ENCODE data around the gene RBM17. TPM values are rescaled to one million over a fixed set of nuclear protein-coding genes. Genes with fewer than 3 reads are reported as not detected.
"Not testable (repeated sequence)": the region's sequence is repeated elsewhere in the genome, so short reads cannot be mapped to it uniquely, and the experiment has no call there.

RBM17 gene
- total RNA-seq, 1 experiment from 2014 or later: 129 TPM

DNA sequence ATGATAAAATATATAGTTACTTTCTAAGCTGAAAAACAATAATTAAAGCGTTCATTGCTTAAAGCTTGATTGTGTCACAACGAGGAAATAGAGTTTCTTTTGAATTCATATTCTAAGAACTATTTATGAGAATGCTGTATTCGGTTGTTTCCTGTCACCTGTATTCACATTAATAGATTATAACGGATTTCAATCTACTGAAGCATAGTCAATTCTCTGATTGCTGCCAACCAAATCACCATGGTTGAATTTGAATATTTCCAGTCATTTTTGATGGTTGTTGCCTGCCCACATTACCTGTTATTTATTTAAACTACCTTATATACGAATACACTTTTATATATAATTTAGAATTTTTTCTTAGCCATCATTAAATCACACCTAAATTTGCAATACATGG, 48.6 kb upstream of the RBM17 start:
- ChIA-PET CTCF (no interaction called here), RAD21 (ENCODE audit: low non-redundant PET in 1 of 2, low total read pairs in 2 of 2, uncharacterized antibody in 2 of 2, unreplicated experiment in 2 of 2) (no interaction called here), POLR2A (no interaction called here)
- DNase-seq (ENCODE audit: low read depth, low spot score) (no peak), ATAC-seq (no peak)
- TF ChIP-seq CBX3 (IDR thresholded peaks at IDR 0.05; ENCODE audit: low read depth) (no peak), POLR2AphosphoS5 (IDR thresholded peaks at IDR 0.05; ENCODE audit: low read depth, low read length) (no peak)
- Histone ChIP-seq H3K36me3 (ENCODE audit: control insufficient read depth in 1 of 2, insufficient read depth in 2 of 2, low read length in 2 of 2) (no peaks in the 10 kb centered on the region), H3K9me2 (ENCODE audit: insufficient read depth) (no peaks in the 10 kb centered on the region), H3K27ac (ENCODE audit: low read depth, low read length) (no peak overlapping the region), H3K4me1 (ENCODE audit: control insufficient read depth in 1 of 2, insufficient read depth in 2 of 2, low read length in 2 of 2) (no peaks in the 10 kb centered on the region), H3K9ac (ENCODE audit: low read length) (no peak overlapping the region), H3K4me3 (replicated peaks in 1 of 2; ENCODE audit: low read depth in 1 of 2, low read length in 2 of 2) (no peak overlapping the region), H3K9me3 (ENCODE audit: control insufficient read depth in 1 of 2, insufficient read depth in 1 of 2, low read depth in 1 of 2, low read length in 2 of 2) (no peaks in the 10 kb centered on the region), H2AFZ (ENCODE audit: low read depth, low read length, poor library complexity, severe bottlenecking) (no peak overlapping the region), H4K20me1 (ENCODE audit: insufficient read depth) (no peaks in the 10 kb centered on the region), H3K4me2 (ENCODE audit: low read length) (no peak overlapping the region), H3K27me3 (ENCODE audit: insufficient read depth, low read length) (peaks cover 17% of the 10 kb centered on the region), H3K79me2 (ENCODE audit: insufficient read depth, low read length) (no peaks in the 10 kb centered on the region)
- no TSS peak for BruUV-seq (replicated peaks)
- intact Hi-C loops (cut with micrococcal nuclease): no loop called here

DNA sequence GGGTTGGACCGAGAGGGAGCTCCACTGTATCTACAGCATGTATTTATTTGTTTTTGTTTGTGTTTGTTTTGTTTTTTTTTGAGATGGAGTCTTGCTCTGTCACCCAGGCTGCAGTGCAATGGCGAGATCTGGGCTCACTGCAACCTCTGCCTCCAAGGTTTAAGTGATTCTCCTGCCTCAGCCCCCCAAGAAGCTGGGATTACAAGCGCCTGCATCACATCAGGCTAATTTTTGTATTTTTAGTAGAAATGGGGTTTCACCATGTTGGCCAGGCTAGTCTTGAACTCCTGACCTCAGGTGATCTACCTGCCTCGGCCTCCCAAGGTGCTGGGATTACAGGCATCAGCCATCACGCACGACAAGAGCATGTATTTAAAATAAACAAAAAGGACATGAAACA, 45.5 kb upstream of the RBM17 start:
- intact Hi-C loops (cut with micrococcal nuclease); H3K4me2 ChIP-seq (ENCODE audit: low read length); H3K9me3 ChIP-seq (ENCODE audit: control insufficient read depth in 1 of 2, insufficient read depth in 1 of 2, low read depth in 1 of 2, low read length in 2 of 2); H3K79me2 ChIP-seq (ENCODE audit: insufficient read depth, low read length); H3K27ac ChIP-seq (ENCODE audit: low read depth, low read length); H4K20me1 ChIP-seq (ENCODE audit: insufficient read depth); H3K36me3 ChIP-seq (ENCODE audit: control insufficient read depth in 1 of 2, insufficient read depth in 2 of 2, low read length in 2 of 2); H3K4me1 ChIP-seq (ENCODE audit: control insufficient read depth in 1 of 2, insufficient read depth in 2 of 2, low read length in 2 of 2); ATAC-seq; RAD21 ChIA-PET (ENCODE audit: low non-redundant PET in 1 of 2, low total read pairs in 2 of 2, uncharacterized antibody in 2 of 2, unreplicated experiment in 2 of 2); BruUV-seq (replicated peaks); POLR2A ChIA-PET; CTCF ChIA-PET; DNase-seq (ENCODE audit: low read depth, low spot score); H3K4me3 ChIP-seq (replicated peaks in 1 of 2; ENCODE audit: low read depth in 1 of 2, low read length in 2 of 2); H3K9me2 ChIP-seq (ENCODE audit: insufficient read depth); H2AFZ ChIP-seq (ENCODE audit: low read depth, low read length, poor library complexity, severe bottlenecking); H3K9ac ChIP-seq (ENCODE audit: low read length): not testable (repeated sequence)
- H3K27me3 ChIP-seq (ENCODE audit: insufficient read depth, low read length): peaks cover 36% of the 10 kb centered on the region

DNA sequence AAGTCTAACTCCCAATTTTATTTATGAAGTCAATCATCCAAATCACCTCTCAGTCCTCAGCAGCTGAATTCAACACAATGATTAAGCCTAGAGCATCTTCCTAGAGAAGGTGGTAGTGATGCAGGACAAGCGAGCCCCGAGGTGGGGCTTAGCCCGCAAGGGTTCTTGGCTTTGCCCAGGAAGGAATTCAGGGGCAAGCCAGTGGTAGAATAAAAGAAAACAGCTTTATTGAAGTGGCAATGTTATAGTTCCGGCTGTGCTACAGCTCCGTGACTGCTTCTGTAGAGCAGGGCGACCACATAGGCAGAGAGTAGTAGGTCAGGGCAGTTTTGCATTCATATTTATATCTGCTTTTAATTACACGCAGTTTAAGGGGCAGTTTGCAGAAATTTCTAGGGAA, 44.8 kb upstream of the RBM17 start:
- no peak overlapping the region for H3K4me3 ChIP-seq (replicated peaks in 1 of 2; ENCODE audit: low read depth in 1 of 2, low read length in 2 of 2)
- H3K27me3 ChIP-seq (ENCODE audit: insufficient read depth, low read length): peaks cover 36% of the 10 kb centered on the region
- ChIA-PET CTCF (no interaction called here), POLR2A (no interaction called here), RAD21 (ENCODE audit: low non-redundant PET in 1 of 2, low total read pairs in 2 of 2, uncharacterized antibody in 2 of 2, unreplicated experiment in 2 of 2) (no interaction called here)
- no peaks in the 10 kb centered on the region for H3K4me1 ChIP-seq (ENCODE audit: control insufficient read depth in 1 of 2, insufficient read depth in 2 of 2, low read length in 2 of 2)
- H3K4me2 ChIP-seq (ENCODE audit: low read length): no peak overlapping the region
- no TSS peak for BruUV-seq (replicated peaks)
- H3K36me3 ChIP-seq (ENCODE audit: control insufficient read depth in 1 of 2, insufficient read depth in 2 of 2, low read length in 2 of 2): no peaks in the 10 kb centered on the region
- H3K9ac ChIP-seq (ENCODE audit: low read length): no peak overlapping the region
- H2AFZ ChIP-seq (ENCODE audit: low read depth, low read length, poor library complexity, severe bottlenecking): no peak overlapping the region
- intact Hi-C loops (cut with micrococcal nuclease): no loop called here
- H3K9me3 ChIP-seq (ENCODE audit: control insufficient read depth in 1 of 2, insufficient read depth in 1 of 2, low read depth in 1 of 2, low read length in 2 of 2): no peaks in the 10 kb centered on the region
- H3K79me2 ChIP-seq (ENCODE audit: insufficient read depth, low read length): no peaks in the 10 kb centered on the region
- DNase-seq (ENCODE audit: low read depth, low spot score): no peak
- H3K9me2 ChIP-seq (ENCODE audit: insufficient read depth): no peaks in the 10 kb centered on the region
- no peaks in the 10 kb centered on the region for H4K20me1 ChIP-seq (ENCODE audit: insufficient read depth)
- no peak for ATAC-seq
- no peak overlapping the region for H3K27ac ChIP-seq (ENCODE audit: low read depth, low read length)
- TF ChIP-seq ZFX (IDR thresholded peaks at IDR 0.05): no peak
- no peak for TF ChIP-seq SP1 (IDR thresholded peaks at IDR 0.05; ENCODE audit: low read depth)
- TF ChIP-seq, protein P1, sequence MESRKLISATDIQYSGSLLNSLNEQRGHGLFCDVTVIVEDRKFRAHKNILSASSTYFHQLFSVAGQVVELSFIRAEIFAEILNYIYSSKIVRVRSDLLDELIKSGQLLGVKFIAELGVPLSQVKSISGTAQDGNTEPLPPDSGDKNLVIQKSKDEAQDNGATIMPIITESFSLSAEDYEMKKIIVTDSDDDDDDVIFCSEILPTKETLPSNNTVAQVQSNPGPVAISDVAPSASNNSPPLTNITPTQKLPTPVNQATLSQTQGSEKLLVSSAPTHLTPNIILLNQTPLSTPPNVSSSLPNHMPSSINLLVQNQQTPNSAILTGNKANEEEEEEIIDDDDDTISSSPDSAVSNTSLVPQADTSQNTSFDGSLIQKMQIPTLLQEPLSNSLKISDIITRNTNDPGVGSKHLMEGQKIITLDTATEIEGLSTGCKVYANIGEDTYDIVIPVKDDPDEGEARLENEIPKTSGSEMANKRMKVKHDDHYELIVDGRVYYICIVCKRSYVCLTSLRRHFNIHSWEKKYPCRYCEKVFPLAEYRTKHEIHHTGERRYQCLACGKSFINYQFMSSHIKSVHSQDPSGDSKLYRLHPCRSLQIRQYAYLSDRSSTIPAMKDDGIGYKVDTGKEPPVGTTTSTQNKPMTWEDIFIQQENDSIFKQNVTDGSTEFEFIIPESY (IDR thresholded peaks at IDR 0.05; ENCODE audit: extremely low read depth, insufficient replicate concordance, low read length): no peak
- no peak for TF ChIP-seq CEBPB (IDR thresholded peaks at IDR 0.05; ENCODE audit: low read depth)
- no peak for TF ChIP-seq ELF1 (IDR thresholded peaks at IDR 0.05; ENCODE audit: borderline replicate concordance, low read depth)
- no peak for TF ChIP-seq EGR1 (IDR thresholded peaks at IDR 0.05; ENCODE audit: low read depth)
- TF ChIP-seq, protein P2, sequence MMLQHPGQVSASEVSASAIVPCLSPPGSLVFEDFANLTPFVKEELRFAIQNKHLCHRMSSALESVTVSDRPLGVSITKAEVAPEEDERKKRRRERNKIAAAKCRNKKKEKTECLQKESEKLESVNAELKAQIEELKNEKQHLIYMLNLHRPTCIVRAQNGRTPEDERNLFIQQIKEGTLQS (IDR thresholded peaks at IDR 0.05): no peak
- no peak for TF ChIP-seq YY1 (IDR thresholded peaks at IDR 0.05; ENCODE audit: extremely low read depth, insufficient replicate concordance, low read depth, low read length)
- TF ChIP-seq JUND (IDR thresholded peaks at IDR 0.05): no peak
- TF ChIP-seq, protein P3, sequence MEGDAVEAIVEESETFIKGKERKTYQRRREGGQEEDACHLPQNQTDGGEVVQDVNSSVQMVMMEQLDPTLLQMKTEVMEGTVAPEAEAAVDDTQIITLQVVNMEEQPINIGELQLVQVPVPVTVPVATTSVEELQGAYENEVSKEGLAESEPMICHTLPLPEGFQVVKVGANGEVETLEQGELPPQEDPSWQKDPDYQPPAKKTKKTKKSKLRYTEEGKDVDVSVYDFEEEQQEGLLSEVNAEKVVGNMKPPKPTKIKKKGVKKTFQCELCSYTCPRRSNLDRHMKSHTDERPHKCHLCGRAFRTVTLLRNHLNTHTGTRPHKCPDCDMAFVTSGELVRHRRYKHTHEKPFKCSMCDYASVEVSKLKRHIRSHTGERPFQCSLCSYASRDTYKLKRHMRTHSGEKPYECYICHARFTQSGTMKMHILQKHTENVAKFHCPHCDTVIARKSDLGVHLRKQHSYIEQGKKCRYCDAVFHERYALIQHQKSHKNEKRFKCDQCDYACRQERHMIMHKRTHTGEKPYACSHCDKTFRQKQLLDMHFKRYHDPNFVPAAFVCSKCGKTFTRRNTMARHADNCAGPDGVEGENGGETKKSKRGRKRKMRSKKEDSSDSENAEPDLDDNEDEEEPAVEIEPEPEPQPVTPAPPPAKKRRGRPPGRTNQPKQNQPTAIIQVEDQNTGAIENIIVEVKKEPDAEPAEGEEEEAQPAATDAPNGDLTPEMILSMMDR (IDR thresholded peaks at IDR 0.05 in 2 of 3, conservative IDR thresholded peaks at IDR 0.05 in 1 of 3; ENCODE audit: borderline replicate concordance in 1 of 3, insufficient read depth in 1 of 3, low read depth in 2 of 3, low read length in 2 of 3): no peak

All from HCT116 (cell line).